ENCODE measurements around the gene SREBF2.

SREBF2 gene

GRCh38 chr22:41876675-41877074 lies 43.8 kb downstream of the SREBF2 start:
- DNase-seq (ENCODE audit: low read depth, low spot score): no peak

GRCh38 chr22:41880653-41881052 lies 47.7 kb downstream of the SREBF2 start:
- DNase-seq (ENCODE audit: low read depth, low spot score): no peak

- no peak for DNase-seq (ENCODE audit: low read depth, low spot score)
These were observed 50.5 kb downstream of the SREBF2 start for GRCh38 chr22:41883400-41883799.

GRCh38 chr22:41885116-41885515 lies 52.2 kb downstream of the SREBF2 start:
- DNase-seq (ENCODE audit: low read depth, low spot score): no peak

GRCh38 chr22:41885516-41885915 lies 52.6 kb downstream of the SREBF2 start:
- DNase-seq (ENCODE audit: low read depth, low spot score): no peak

GRCh38 chr22:41888627-41889200 lies 55.8 kb downstream of the SREBF2 start:
- no peak for DNase-seq (ENCODE audit: low read depth, low spot score)

- DNase-seq (ENCODE audit: low read depth, low spot score): no peak
These were observed 58.5 kb downstream of the SREBF2 start for GRCh38 chr22:41891407-41891806.

- DNase-seq (ENCODE audit: low read depth, low spot score): no peak
These were observed 59.8 kb downstream of the SREBF2 start for GRCh38 chr22:41892721-41893120.

GRCh38 chr22:41893591-41894375 lies 60.9 kb downstream of the SREBF2 start:
- no peak for DNase-seq (ENCODE audit: low read depth, low spot score)

- no peak for DNase-seq (ENCODE audit: low read depth, low spot score)
These were observed 65.7 kb downstream of the SREBF2 start for GRCh38 chr22:41898645-41899044.

GRCh38 chr22:41899110-41899509 lies 66.2 kb downstream of the SREBF2 start:
- DNase-seq (ENCODE audit: low read depth, low spot score): no peak

- DNase-seq (ENCODE audit: low read depth, low spot score): no peak
These were observed 67.2 kb downstream of the SREBF2 start for GRCh38 chr22:41899992-41900651.

GRCh38 chr22:41900652-41901312 lies 67.9 kb downstream of the SREBF2 start:
- DNase-seq (ENCODE audit: low read depth, low spot score): no peak

- DNase-seq (ENCODE audit: low read depth, low spot score): no peak
These were observed 69.1 kb downstream of the SREBF2 start for GRCh38 chr22:41902016-41902415.

GRCh38 chr22:41902932-41903421 lies 70.1 kb downstream of the SREBF2 start:
- DNase-seq (ENCODE audit: low read depth, low spot score): no peak

GRCh38 chr22:41904450-41905410 lies 71.8 kb downstream of the SREBF2 start:
- no peak for DNase-seq (ENCODE audit: low read depth, low spot score)

GRCh38 chr22:41905411-41906202 lies 72.7 kb downstream of the SREBF2 start:
- no peak for DNase-seq (ENCODE audit: low read depth, low spot score)

- no peak for DNase-seq (ENCODE audit: low read depth, low spot score)
These were observed 73.9 kb downstream of the SREBF2 start for GRCh38 chr22:41906822-41907221.

- no peak for DNase-seq (ENCODE audit: low read depth, low spot score)
These were observed 74.8 kb downstream of the SREBF2 start for GRCh38 chr22:41907436-41908401.
